Esophagus squamous epithelium (tissue), 4 donors: Measurements from ENCODE around the gene TMEM86A.

Experiments
- CTCF ChIP-seq, 6 experiments: fragments of 450-650 bp in 4 of 6; fragments of 200-600 bp in 2 of 6; sonication (generic) in 2 of 6; IDR thresholded peaks; one replicate each; pipeline ENCODE4 v1.5.1; 2016 to 2019; ENCODE audit warnings: antibody characterized with exemption in 6 of 6, mild to moderate bottlenecking in 4 of 6, moderate library complexity in 4 of 6
- POLR2A ChIP-seq, 4 donors: fragments of 450-650 bp; IDR thresholded peaks; one replicate each; pipeline ENCODE4 v1.6.1; 2017; ENCODE audit warnings: antibody characterized with exemption in 4 of 4, mild to moderate bottlenecking in 4 of 4, moderate library complexity in 3 of 4

DNA sequence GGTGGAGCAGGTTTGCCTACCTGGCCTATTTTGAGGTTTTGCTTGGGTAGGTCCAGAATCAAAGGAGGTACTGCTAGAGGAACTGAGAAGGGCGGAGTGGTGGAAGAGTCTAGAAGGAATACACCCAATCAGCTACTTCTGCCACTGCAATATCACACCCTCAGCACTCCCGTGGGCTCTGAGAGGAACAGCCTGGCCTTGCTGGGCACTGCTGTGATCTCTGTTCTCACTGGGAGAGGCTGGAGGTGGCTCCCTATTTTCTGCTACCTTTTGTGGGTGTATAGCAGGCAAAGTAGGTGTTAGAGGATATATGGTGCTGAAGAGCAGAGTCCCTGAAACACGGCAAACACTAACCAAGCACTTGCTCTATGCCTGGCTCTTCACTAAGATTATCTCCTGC lies 52.4 kb downstream of the TMEM86A start:
- no peak for TF ChIP-seq CTCF (IDR thresholded peaks at IDR 0.05)
- no peak for TF ChIP-seq POLR2A (IDR thresholded peaks at IDR 0.05)
